GM21526 (cell line): ENCODE measurements around the gene USP22.

Experiments
- ATAC-seq: cut with Tn5 transposase; IDR thresholded peaks from one replicate; pipeline ENCODE4 v1.9.1; 2021; ENCODE audit warnings: moderate library complexity; ENCODE audit not compliant: unreplicated experiment, low FRiP score

USP22 gene

DNA sequence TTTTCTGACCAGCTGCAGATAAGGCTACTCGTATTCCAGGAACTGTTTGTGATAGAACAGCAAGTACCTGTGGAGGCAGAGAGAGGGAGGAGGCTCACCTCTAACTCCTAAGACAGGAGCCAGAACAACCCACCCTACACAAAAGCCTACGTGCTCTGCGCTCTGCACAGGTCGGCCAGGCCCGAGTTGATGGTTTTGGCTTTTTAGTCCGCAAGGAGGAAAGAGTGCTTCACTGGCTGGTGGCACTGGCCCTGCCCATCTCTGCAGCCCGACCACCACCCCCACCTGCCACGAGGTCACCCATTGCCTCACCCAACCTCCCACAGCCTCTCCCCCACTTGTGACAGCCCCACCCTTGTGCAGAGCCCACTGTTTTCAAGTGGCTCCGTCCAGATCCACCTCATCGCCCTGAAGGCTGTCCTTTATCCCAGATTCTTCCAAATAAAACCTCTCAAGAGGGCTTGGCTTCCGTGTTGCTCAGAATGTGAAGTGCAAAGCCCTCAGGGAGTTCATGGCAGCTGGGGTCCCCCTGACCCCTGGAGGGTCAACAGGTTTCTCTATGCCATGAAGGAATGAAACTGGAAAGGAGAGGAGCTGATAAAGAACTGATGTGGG is 39.7 kb downstream of the USP22 start:
- ATAC-seq: no peak

GRCh38 chr17:21002309-21003006 is 40.4 kb downstream of the USP22 start:
- ATAC-seq: no peak

DNA sequence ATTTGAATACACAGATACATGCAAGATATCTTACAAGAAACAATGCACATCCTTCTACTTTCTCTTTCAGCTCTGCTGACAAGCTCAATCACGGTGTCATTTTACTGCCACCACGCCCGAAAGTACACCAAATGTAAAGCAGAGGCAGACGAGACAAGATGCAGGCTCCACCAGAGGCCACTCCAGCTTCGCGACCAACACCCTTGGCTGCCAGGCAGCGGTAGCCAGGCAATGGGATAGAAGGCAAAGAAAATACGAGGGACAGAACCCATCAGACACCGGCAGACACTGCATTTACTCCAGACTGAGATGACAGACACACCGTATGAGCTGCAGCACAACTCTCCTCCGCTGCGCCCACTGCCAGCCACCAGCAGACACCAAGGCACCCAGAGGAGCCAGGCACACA is 41.0 kb downstream of the USP22 start:
- no peak for ATAC-seq

- ATAC-seq: no peak
These were observed 41.5 kb downstream of the USP22 start for GRCh38 chr17:21001111-21001812.

DNA sequence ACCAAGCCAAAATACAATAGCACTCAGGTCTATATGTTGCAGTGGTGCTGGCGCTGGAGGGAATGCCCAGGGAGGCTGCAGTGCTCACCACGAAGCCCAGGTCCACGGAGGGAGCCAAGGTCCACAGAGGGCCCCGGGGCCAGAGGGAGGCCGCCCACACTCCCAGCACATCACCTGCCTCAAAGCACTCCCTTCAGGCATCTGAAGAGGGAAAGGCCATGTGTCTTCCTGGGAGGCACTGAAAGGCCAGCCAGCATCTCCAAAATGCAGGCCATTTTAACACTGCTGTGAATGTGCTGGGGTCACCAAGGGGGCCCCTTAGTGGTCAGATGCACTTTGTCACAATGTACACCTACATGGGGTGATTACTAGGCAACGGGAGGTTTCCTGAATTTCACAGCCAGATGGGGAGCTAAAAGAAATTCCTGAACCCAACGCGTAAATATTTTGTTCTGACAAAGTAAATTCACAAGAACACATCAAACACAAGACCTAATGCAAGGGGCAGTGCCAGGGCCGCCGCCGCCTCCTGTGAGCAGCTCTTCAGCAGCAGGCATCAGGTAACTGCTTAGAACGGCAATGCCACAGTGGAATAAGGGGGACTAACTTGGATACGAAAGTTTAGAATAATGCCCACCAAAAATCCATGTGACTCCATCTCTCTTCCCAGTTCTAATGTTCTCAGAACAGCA is 42.8 kb downstream of the USP22 start:
- no peak for ATAC-seq

DNA sequence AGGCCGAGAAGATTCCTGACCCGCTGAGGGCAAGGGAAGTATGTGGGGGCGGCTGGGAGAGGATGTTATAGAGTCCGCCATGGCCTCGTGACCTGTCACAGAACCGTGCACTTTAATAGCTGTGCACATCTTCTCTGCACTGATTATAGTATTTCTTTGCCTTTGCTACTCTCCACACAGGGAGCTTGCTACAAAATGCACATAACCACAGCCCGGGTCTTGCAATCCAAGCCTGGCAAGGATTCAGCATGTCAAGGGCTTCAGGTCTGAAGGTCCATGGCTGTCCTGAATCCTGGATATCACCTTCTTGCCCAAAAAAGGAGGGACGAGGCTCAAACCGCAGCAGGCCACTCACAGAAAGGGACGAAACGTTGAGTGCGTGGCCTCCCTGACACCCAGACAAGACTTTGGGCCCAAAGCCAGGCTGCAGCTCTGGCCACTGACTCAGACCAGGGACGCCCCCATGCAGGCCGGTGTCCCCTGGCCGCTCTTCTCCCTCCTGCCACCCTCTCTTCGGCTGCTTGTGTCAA is 43.7 kb downstream of the USP22 start:
- no peak for ATAC-seq

GRCh38 chr17:20998571-20999043 is 44.2 kb downstream of the USP22 start:
- ATAC-seq: no peak

DNA sequence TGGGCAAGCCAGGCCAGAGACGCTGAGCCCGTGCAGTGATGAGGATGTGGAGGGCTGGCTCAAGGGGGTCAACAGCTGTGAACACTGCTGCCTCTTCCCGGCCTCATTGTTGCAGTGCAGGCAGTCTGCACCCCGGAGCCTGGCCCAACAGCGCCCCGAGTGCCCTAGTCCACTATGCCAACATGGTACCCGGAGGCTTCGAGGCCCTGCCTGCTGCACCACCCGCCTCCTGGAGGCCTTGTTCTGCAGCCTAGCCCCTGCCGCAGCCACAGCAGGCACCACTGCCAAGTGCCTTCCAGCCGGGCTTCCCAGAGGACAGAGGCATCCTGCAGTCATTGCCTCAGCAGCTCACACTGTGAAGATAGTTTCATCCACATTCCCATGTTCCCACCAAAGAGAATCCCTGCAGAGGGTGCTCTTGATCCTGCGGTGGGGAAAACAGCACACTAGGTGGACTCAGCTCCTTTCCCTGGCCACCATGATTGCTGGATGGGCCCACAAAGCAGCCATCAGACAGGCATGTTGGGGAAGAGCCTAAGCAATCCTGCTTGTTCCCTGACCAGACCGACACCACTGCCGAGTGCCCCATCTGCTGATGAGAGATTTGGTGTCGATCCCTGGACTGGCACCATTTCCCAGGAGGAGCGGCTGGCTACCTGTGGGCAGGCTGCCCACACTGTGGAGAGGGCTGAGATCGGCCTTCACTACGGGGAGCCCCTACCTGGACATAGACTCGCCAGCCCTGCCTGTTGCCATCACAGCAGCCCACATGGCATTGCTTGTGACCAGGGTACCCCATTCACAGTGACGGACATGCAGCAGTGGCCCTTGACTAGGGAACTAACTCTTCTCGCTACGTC is 44.9 kb downstream of the USP22 start:
- ATAC-seq: no peak

DNA sequence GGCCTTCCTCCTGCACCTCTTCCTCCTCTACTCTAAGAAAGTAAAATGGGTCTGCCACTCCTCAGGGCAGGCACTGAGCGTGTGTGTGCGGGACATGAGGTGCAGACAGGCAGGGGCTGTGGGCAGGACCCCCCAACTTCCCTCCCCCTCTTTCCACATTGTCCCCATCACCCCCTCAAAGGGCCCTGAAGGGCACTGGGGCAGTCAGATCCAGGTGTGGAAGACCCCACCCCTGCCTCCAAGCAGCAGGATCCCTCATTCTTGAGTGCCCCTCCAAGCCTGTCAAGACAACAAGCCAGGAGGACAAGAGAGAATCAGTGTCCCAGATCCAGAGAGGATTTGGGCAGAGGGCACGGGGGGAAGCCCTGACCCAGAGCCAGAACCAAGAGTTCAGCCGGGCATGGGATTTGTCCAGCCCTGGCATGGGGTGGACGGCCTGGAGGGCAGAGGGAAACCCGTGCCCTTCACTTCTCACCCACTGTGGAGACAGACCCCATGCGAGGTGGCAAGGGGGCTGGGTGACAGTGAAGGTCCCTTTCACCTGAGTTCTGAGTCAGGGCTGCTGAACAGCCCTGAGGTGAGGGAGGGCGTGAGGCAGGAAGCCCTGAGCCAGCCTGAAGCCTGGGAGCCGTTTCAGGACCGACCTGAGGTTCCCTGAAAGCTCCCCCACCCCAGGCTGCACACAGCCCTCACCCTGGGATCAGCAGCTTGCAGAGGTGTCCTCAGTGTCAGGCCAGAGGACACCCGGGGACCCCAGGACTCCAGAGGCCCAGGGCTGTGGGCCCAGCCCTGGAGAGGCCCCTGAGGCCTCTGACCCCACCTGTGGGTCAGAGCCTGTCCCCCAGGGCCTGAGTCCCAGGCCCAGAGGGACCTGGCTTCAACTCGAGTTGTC is 45.8 kb downstream of the USP22 start:
- no peak for ATAC-seq

- ATAC-seq: no peak
These were observed 46.7 kb downstream of the USP22 start for GRCh38 chr17:20995873-20996723.

GRCh38 chr17:20995164-20995872 is 47.5 kb downstream of the USP22 start:
- no peak for ATAC-seq

- no peak for ATAC-seq
These were observed 48.0 kb downstream of the USP22 start for GRCh38 chr17:20994779-20995149.

- no peak for ATAC-seq
These were observed 48.7 kb downstream of the USP22 start for GRCh38 chr17:20993863-20994778.

GRCh38 chr17:20992987-20993862 is 49.6 kb downstream of the USP22 start:
- ATAC-seq: no peak

- ATAC-seq: no peak
These were observed 50.4 kb downstream of the USP22 start for GRCh38 chr17:20992416-20992815.
